Measurements from ENCODE around the gene ZNF362.

The ZNF362 gene

DNA sequence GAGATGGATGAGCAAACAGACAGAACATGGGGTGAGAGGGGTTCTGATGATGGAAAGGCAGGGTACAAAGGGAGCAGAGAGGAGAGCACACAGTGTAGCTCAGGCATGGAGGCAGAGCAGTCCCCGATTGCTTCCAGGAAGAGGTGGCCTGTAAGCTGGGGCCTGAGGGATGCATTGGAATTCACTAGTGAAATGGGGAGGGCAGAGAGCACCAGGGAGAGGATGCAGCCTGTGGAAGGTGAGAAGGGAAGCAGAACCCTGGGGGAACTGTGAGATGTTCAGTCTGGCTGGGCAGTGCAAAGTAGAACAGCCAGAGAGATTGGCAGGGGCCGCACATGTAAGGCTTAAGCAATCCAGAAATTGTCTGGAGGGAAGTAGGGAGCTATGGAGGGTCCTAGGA lies 12.2 kb downstream of the ZNF362 start:
- no peak for DNase-seq (ENCODE audit: low read depth in 2 of 3, low spot score in 2 of 3)

DNA sequence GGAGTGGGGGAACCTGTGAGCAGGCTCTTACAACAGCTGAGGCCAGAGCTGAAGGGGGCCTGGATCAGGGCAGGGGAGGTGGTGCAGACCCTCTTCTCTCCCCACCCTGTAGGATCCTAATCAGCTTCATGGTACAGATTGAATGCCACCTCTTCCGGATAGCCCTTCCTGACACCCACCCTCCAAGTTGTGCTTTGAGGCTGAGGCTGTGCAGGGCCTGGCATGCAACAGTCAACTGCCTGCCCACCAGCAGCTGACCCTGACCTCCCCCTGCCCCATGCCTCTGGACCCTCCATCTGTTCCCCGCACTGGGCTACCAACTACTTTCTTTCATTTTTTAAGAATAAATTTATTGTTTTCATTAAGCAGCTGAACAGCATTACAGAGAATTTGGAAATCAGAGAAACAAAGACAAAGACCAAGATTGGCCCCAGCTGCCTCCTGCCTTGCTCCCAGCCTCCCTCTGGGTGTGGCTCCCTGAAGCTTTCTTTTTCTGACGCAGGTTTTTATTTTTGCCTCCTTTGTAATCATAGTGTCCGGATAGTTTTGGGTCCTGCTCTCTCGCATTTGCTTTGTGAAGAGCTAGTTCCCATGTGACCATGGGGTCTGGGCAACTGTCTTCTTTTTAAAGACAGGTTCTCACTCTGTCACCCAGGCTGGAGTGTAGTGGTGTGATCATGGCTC lies 12.8 kb downstream of the ZNF362 start:
- no peak for DNase-seq (ENCODE audit: low read depth in 2 of 3, low spot score in 2 of 3)

DNA sequence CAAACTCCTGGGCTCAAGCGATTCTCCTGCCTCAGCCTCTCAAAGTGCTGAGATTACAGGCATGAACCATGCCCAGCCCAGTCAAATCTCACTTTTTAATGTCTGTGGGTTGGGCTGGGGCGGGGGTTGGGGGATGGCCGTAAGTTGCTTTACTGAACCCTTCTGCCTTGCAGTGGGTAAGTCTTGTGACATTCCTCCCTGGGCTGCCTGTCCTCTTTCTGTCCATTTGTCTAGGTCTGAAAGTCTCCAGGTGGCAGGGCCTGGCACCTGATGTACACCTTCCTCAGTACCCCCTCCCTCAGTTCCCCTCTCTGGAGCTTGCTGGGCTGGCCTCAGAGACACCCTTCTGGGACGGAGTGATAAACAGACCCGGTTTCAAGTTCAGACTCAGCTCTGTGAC lies 13.3 kb downstream of the ZNF362 start:
- DNase-seq (ENCODE audit: low read depth in 2 of 3, low spot score in 2 of 3), result no peak

DNA sequence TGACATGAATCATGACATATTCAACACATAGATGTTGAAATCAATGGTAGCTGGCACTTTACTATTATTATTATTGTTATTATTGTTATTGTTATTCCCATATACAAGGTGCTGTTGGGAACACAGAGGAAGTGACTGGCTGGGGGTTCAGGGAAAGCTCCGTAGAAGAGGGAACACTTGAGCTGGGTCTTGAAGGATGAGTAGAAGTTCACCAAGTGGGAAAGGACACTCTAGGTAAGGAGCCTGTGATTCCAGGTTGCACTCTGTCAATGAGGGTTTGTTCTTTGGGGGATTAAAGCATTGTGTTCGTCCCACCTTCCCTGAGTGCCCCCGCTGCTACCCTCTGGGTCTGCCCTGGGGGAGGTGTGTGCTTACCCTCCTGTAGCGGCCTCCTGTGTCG lies 14.1 kb downstream of the ZNF362 start:
- no peak for DNase-seq (ENCODE audit: low read depth in 2 of 3, low spot score in 2 of 3)

DNA sequence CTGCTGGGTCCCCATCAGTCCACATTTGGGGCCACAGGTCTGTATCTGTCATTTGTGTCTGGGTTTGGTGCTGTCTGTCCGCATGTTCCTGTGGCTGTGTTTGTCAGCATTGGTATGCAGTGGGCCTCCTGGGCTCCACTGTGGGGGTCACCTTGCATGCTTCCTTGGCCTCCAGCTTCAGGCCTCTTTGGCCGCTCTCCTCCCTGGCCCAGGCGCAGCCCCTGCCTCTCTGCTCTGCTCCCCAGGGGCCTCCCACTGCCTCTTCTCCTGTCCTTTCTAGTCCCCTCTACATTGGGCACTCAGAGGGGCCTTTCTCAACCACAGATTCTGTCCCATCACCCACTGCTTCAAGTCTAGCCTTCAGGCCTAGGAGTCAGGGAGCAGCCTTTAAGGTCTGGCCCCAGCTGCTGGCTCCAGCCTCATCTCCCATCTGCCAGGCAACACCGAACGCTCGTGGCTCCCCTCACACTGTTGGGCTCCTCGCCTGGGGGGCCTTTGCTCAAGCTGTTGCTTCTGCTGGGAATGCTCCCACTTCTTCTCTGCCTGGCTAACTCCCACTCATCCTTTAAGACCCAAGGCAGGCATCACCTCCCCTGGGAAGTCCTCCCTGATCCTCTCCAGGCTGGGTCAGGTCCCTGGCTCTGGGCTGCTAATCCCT lies 14.6 kb downstream of the ZNF362 start:
- no peak for DNase-seq (ENCODE audit: low read depth in 2 of 3, low spot score in 2 of 3)

DNA sequence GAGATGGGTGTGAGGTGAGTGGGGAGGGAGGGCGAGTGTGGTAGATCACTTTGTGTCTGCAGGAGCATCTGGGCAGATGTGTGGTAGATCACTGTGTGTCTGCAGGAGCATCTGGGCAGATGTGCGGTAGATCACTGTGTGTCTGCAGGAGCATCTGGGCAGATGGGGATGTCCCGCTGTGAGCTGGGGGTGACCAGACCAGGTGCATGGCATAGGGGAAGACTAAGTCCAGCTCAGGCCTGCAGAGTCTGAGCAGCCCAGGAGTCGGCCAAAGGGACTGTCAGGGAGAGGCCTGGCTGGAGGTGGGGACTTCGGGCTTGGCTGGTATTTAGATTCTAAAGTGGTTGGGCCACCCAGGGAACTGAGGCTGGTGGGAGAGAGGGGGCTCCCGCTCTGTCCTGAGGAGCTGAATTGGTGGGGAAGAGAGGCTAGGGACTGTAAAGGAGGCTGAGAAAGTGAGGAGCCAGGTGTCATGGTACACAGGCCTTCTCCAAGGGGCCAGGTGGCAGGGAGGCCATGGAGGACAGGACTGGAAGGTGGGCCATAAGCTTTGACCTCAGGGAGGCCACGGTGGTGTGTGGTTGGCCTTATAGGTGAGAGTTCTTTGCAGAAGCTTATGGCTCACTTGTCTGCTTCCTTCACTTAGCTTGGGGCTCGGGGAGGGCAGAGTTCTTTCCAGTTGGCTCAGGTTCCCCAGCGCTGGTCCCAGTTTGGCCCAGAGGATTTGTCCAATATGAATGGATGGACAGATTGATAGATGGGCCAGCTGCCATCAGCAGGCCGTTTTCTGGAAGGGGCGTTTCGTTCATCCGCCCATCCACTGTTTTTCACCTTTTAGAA lies 15.6 kb downstream of the ZNF362 start:
- DNase-seq (ENCODE audit: low read depth in 2 of 3, low spot score in 2 of 3), result no peak

DNA sequence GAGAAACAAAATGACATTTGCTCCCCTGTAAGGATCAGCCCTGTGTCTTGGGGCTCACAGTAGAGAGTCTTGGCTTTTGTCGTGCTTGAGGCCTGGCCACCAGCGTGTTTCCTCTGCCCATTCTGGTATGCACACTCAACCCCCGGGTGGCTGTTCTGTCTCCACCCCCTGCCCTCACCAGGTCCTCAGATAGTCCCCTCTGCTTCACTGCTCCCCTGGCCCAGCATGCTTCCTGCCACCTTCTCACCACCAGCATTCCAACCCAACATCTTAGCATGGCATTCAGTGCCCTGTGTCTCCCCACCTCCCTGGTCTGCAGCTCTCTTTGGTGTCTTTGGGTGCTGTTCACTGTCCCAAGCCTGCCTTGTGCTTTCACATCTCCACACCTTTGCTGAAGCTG lies 16.2 kb downstream of the ZNF362 start:
- no peak for DNase-seq (ENCODE audit: low read depth in 2 of 3, low spot score in 2 of 3)

DNA sequence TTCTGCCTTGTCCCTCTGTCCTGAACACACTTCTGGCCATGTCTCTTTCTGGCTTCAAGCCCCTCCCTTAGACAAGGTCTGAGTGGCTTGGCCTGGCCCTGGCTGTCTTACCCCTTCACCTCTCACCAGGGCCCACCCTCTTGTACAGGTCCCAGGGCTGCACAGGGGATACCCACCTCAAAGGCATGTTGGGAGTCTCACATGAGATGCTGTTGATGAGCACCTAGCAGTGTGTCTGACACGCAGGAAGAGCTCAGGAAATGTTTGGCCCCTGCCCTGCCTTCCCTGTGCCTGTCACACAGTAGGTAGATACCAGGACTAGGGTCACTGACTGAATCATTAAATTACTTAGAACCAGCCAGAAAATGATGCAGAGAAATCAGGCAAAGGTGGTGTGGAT lies 16.6 kb downstream of the ZNF362 start:
- no peak for DNase-seq (ENCODE audit: low read depth in 2 of 3, low spot score in 2 of 3)

DNA sequence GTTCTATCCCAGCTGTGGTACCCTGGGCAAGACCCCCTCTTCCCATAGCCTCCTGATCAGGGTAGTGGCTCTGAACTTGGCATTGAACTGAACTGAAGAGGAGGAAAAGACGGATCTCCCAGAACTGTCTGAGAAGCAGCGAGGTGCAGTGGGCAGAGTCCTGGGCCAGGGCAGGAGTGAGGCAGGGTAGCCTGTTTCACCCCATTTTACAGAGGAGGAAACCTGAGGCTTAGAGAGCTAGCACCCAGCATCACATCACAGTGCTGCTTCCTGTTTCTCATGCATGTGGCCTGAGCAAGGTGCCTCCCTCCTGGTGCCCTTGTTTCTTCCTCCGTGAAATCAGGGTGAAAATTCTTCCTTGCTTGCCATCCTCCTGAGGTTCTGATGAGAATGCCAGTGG lies 17.1 kb downstream of the ZNF362 start:
- no peak for DNase-seq (ENCODE audit: low read depth in 2 of 3, low spot score in 2 of 3)

DNA sequence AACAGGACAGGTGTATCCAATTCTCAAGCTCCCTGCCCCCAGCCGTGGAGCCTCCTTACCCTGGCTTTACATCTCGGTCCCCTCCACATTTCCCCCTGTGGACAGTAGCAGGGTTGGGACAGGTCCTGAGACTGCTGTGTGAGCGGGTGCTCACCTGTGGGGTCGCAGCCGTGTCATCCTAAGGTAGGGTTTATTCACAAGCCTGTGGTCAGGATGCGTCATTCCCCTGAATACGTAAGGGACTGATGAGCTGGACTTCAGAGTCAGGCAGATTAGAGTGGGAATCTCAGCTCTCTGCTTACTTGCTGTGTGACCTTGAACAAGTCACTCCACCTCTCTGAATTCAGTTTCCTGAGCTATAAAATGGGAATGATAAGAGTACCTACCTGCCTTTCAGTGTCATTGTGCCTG lies 17.7 kb downstream of the ZNF362 start:
- DNase-seq (ENCODE audit: low read depth in 2 of 3, low spot score in 2 of 3), result no peak

DNA sequence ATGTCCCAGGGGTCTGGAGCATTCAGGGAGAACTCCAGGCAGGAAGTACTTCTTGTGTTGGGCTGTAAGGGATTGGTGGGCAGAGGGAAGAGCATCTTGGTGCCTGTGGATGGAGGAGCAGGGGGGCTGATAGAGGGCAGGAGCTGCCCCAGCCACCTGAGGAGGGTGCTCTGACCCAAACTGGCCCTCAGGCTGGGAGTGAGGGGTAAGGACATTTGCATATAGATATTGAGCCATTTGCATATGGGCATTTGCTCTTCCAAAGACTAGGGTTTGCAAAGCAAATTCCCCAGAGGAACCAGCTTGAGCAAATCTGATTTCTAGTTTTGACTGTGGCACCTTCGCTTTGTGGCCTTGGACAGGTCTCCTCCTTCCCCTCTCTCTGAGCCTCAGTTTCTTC lies 18.2 kb downstream of the ZNF362 start:
- DNase-seq (ENCODE audit: low read depth in 2 of 3, low spot score in 2 of 3), result no peak

DNA sequence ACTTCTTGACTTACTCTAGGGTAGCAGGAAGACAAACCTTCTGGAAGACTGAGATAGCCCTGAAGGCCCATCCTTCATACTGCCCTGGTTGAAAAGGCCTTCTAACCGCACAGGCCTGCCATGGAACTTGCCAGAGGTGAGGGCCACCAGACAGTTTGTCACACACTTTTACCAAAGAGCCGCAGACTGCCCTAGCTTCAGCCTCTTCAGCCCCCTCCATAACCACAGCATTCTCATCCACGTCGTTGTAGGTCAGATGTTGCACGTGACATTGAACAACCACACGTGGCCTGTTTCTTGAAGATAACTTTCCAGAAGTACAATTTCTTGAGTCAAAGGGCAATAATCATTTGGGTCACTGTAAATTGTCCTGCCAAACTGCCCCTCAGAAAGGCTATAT lies 18.9 kb downstream of the ZNF362 start:
- DNase-seq (ENCODE audit: low read depth in 2 of 3, low spot score in 2 of 3), result no peak

DNA sequence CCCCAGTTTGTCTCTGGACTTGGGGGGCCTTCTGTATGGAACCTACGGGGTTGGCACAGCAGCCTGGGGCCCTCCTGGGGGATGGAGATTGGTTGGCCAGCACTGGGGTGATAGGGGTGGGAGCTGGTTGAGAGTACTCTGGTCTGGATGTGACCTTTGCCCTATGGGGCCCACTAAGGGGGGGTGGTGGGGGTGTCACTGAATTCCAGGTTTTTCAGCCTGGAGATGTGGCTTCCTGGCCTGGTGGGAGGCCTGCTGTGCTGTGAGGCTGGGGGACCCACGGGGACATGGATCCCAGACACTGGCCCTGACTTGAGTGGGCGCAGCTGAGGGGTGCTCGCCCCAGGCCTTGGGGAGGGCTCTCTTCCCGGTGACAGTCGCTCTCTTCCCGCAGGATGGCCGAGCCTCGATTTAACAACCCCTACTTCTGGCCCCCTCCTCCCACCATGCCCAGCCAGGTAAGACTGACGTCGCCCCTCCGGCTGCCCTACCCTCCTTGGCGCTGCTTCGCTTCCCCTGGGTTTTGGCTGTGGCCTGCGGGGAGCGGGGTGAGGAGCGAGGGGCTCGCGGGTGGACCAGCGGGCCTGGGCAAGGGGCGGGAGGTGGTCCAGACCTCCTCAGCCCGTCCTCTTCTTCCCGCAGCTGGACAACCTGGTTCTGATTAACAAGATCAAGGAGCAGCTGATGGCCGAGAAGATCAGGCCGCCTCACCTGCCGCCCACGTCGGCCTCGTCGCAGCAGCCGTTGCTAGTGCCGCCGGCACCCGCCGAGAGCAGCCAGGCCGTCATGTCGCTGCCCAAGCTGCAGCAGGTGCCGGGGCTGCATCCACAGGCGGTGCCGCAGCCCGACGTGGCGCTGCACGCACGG lies 19.6 kb downstream of the ZNF362 start:
- DNase-seq (ENCODE audit: low read depth in 2 of 3, low spot score in 2 of 3), result no peak

DNA sequence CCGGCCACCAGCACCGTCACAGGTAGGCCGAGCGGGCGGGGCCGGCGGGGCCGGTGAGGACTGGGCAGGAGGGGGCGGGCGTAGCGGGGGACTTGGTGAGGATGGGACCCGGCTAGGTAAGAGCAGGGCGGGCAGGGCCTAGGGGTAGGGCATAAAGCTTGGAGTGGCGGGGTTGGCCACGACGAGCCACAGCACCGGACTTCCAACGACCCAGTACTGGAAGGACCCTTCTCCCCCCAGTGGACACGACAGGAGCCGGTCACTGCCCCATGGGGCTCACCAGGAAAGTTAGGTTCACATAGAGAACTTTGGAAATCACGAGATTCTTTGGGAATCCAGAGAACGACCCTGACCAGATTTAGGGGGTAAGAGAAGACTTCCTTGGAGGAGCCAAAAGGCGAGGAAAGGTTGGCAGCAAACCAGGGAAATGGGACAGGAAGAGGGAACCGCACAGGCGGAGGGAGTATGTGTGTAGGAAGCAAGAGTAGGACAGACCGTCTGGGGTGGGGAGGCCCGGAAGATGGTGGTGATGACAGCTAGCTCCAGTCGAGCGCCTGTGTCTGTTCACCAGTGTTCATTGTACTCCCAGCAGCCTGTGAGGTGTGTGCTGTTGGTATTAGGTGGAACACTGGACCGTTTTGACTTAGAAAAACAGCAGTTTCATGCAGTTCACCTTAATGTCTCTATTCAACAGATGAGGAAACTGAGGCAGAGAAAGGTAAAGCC lies 20.4 kb downstream of the ZNF362 start:
- no peak for DNase-seq (ENCODE audit: low read depth in 2 of 3, low spot score in 2 of 3)

DNA sequence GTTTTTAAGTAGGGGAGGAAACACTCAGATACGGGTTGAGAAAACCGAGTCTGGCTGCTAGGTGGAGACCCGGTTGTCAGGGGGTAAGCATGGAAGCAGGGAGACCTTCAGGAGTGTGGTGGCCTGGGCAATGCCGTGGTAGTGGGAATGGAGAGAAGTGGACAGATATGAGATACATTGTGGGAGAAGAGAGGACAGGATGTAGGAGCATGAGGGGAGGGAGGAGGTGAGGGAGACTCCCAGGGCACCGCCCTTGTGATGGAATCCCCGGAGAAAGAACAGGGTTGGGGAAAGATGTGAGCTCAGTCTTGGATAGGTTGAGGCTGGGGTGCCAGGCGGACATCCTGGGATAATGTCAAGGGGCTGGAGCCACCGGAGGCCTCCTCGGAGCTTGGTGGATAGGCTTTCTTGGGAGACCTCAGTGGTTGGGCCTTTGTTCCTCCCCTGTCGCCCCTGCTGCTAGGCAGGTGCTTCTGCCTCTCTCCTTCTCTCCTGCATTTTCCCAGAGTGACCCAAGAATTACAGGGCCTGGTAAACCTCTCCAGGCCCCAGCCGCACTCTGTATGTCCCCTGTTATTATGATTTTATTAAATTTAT lies 21.3 kb downstream of the ZNF362 start:
- no peak for DNase-seq (ENCODE audit: low read depth in 2 of 3, low spot score in 2 of 3)

DNA sequence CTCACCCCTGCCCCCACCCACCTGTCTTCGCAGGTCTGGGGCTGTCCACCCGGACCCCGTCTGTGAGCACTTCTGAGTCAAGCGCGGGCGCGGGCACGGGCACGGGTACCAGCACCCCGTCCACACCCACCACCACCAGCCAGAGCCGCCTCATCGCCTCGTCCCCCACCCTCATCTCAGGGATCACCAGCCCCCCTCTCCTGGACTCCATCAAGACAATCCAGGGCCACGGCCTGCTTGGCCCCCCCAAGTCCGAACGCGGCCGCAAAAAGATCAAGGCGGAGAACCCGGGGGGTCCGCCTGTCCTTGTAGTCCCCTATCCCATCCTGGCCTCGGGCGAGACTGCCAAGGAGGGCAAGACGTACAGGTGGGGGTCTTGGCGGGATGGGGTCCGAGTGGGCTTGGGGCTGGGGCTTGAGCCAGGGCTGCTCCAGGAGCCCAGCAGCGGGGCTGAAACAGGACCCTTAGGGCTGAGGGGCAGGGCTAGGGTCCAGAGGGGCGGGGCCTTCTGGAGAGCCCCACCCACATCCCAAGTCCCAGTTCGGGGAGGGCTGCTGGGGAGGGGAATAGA lies 23.9 kb downstream of the ZNF362 start:
- DNase-seq (ENCODE audit: low read depth in 2 of 3, low spot score in 2 of 3), result no peak

DNA sequence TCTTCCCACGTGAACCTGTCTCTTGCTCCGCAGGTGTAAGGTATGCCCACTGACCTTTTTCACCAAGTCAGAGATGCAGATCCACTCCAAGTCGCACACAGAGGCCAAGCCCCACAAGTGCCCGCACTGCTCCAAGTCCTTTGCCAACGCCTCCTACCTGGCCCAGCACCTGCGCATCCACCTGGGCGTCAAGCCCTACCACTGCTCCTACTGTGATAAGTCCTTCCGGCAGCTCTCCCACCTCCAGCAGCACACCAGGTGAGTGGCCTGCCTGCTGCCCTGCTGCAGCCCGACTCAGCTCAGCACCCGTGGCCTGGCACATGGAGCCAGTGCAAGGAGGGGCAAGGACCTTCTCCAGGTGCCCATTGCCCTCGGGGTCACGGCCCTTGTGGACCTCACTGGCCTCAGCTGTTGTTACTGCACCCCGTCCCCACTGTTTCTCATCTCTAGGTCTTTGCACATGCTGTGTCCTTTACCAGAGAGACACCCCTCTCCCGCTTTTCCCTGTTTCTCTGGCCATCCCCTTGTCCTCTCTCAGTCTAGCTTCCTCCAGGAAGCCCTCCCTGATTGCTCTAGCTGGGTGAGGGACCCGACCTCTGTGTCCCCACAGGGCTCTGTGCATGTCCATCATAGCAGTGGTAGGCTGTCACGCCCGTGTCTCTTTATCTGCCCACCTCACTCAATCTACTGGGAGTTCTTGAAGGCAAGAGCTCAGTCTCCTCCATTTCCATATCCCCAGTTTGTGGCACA lies 25.4 kb downstream of the ZNF362 start:
- no peak for DNase-seq (ENCODE audit: low read depth in 2 of 3, low spot score in 2 of 3)

DNA sequence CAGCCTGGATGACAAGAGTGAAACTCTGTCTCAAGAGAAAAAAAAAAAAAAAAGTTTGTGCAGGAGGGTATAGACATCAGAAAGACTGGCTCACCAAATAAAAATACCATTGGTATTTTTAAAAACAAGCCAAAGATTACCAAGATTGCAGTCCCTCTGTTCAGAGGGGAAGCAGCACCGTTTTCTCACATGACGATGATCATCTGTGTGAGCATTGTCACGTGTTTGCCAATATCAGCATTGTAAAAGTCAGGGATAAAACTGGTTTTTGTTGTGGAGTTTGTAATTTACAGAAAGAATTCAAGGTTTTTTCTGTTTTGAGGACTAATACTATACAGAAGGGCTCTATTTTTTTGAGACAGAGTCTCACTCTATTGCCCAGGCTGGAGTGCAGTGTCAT lies 26.5 kb downstream of the ZNF362 start:
- no peak for DNase-seq (ENCODE audit: low read depth in 2 of 3, low spot score in 2 of 3)

DNA sequence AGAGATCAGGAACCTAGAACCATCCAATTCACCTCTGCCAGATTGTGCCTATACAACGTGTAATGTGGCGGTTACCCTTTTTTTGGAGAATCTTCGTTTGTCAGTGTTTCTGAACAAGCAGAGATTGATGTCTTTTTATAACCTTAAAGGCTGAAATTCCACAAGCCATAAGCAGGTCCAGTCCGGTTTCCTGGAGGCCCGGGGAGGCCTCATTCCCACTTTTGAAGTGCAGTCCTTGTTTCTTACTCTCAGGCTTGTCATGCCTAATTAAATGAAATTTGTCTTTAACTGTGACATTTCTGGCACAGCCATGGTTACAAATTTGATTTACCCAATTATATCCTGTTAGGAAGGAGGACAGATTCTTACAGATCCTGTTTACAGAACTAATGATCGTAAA lies 27.8 kb downstream of the ZNF362 start:
- no peak for DNase-seq (ENCODE audit: low read depth in 2 of 3, low spot score in 2 of 3)

Measured in activated CD8-positive, alpha-beta memory T cell treated with anti-CD3 and anti-CD28 coated beads for 48 hours (primary cell).